ENCODE data around the gene TMEM174. TPM values are rescaled to one million over a fixed set of nuclear protein-coding genes. Genes with fewer than 3 reads are reported as not detected.

Gene TMEM174
- total and polyA plus RNA-seq, 8 donors: not detected

DNA sequence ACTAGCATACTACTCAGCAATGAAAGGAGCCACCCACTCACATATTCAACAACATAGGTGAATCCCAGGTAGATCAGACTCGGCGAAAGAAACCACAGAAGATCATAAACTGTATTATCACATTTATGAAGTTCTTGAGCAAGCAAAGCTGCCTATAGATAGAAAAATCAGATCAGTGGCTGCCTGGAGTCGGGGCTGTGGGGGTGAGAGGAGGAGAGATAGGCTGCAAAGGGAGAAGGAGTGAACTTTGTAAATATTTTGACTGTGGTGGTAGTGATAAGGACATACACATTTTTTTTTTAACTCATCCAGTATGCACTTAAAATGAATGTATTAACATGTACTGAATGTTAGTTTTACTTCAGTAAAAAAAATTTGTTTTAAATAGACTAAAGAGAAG, 23.5 kb upstream of the TMEM174 start:
- Histone ChIP-seq H3K36me3 (no peaks in the 10 kb centered on the region), H3K27ac (no peak overlapping the region), H3K4me1 (no peaks in the 10 kb centered on the region), H3K27me3 (no peaks in the 10 kb centered on the region), H3K9me3 (no peaks in the 10 kb centered on the region), H3K4me3 (no peak overlapping the region)
- TF ChIP-seq, protein P1, sequence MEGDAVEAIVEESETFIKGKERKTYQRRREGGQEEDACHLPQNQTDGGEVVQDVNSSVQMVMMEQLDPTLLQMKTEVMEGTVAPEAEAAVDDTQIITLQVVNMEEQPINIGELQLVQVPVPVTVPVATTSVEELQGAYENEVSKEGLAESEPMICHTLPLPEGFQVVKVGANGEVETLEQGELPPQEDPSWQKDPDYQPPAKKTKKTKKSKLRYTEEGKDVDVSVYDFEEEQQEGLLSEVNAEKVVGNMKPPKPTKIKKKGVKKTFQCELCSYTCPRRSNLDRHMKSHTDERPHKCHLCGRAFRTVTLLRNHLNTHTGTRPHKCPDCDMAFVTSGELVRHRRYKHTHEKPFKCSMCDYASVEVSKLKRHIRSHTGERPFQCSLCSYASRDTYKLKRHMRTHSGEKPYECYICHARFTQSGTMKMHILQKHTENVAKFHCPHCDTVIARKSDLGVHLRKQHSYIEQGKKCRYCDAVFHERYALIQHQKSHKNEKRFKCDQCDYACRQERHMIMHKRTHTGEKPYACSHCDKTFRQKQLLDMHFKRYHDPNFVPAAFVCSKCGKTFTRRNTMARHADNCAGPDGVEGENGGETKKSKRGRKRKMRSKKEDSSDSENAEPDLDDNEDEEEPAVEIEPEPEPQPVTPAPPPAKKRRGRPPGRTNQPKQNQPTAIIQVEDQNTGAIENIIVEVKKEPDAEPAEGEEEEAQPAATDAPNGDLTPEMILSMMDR (IDR thresholded peaks at IDR 0.05): no peak
- TF ChIP-seq POLR2AphosphoS5 (IDR thresholded peaks at IDR 0.05) (no peak), EP300 (IDR thresholded peaks at IDR 0.05) (no peak), POLR2A (IDR thresholded peaks at IDR 0.05) (no peak)
- no peak for DNase-seq
- 26 to 58% (median 35%) methylated on average over 3 of the region's 3 CpGs for WGBS, 5 donors
- intact Hi-C loops (cut with DNase I; ENCODE audit: low total_unique reads): no loop called here

DNA sequence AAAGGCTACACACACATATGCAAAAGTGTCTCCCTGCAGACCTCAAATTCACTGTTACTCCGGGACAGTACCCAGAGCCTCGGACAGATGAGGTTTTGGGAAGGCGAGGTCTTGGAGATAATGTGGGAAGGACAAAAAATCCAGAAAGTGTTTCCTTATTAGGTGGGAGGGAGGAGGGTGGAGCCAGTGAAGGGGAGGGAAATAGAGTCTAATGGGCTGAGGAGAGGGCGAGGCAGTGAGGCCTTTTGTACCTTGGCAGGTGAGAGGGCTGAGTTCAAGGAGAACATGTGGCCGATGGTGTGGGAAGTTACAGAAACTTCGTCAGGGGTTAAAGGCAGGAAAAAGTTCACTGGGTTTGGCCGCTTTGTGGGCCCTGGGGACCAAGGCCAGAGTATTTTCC, 22.1 kb upstream of the TMEM174 start:
- no peak for DNase-seq
- intact Hi-C loops (cut with DNase I; ENCODE audit: low total_unique reads): no loop called here
- H3K4me1 ChIP-seq: no peaks in the 10 kb centered on the region
- H3K4me3 ChIP-seq: no peak overlapping the region
- no peaks in the 10 kb centered on the region for H3K9me3 ChIP-seq
- TF ChIP-seq EP300 (IDR thresholded peaks at IDR 0.05) (no peak), POLR2A (IDR thresholded peaks at IDR 0.05) (no peak), POLR2AphosphoS5 (IDR thresholded peaks at IDR 0.05) (no peak)
- TF ChIP-seq, protein P1 (IDR thresholded peaks at IDR 0.05): no peak
- H3K36me3 ChIP-seq: no peaks in the 10 kb centered on the region
- WGBS, 5 donors: 63 to 71% (median 68%) methylated on average over 7 of the region's 7 CpGs
- no peak overlapping the region for H3K27ac ChIP-seq
- no peaks in the 10 kb centered on the region for H3K27me3 ChIP-seq

DNA sequence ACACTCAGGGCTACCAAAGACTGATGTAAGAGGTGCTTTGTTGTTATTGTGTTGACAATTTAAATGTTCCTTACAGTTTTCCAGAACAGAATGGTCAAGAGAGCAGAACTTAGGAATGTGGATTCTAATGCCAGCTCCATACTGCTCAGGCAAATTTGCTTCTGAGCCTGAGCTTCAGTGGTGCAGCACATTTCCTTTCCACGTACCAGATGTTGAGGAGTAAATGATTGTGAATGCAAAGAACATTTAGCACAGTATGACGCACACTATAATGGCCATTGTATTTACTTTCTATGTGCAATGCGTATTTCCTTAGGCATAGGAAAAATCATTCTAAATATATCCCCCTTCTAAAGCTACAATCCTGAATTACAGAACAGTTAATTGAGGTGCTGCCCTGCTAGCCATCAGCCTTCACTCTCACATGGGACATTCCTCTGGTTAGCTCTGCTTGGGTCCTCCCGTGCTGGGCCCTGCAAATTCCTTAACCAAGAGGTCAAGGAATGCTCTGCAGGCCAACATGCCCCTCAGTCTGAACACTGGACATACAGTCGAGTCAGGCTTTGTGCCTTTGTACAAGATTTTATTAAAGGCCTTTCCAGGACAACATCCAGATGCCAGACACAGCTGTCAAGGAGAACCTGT, 21.1 kb upstream of the TMEM174 start:
- WGBS, 5 donors: 69 to 81% (median 76%) methylated on average over 5 of the region's 5 CpGs
- DNase-seq: no peak
- Histone ChIP-seq H3K27me3 (peaks cover 0 to 8% (median 0%) of the 10 kb centered on the region in 3 donors), H3K27ac (no peak overlapping the region), H3K4me1 (no peaks in the 10 kb centered on the region), H3K36me3 (no peaks in the 10 kb centered on the region), H3K4me3 (no peak overlapping the region), H3K9me3 (no peaks in the 10 kb centered on the region)
- TF ChIP-seq POLR2A (IDR thresholded peaks at IDR 0.05): no peak
- TF ChIP-seq EP300 (IDR thresholded peaks at IDR 0.05): no peak
- TF ChIP-seq POLR2AphosphoS5 (IDR thresholded peaks at IDR 0.05): no peak
- TF ChIP-seq, protein P1 (IDR thresholded peaks at IDR 0.05): no peak
- intact Hi-C loops (cut with DNase I; ENCODE audit: low total_unique reads): no loop called here

DNA sequence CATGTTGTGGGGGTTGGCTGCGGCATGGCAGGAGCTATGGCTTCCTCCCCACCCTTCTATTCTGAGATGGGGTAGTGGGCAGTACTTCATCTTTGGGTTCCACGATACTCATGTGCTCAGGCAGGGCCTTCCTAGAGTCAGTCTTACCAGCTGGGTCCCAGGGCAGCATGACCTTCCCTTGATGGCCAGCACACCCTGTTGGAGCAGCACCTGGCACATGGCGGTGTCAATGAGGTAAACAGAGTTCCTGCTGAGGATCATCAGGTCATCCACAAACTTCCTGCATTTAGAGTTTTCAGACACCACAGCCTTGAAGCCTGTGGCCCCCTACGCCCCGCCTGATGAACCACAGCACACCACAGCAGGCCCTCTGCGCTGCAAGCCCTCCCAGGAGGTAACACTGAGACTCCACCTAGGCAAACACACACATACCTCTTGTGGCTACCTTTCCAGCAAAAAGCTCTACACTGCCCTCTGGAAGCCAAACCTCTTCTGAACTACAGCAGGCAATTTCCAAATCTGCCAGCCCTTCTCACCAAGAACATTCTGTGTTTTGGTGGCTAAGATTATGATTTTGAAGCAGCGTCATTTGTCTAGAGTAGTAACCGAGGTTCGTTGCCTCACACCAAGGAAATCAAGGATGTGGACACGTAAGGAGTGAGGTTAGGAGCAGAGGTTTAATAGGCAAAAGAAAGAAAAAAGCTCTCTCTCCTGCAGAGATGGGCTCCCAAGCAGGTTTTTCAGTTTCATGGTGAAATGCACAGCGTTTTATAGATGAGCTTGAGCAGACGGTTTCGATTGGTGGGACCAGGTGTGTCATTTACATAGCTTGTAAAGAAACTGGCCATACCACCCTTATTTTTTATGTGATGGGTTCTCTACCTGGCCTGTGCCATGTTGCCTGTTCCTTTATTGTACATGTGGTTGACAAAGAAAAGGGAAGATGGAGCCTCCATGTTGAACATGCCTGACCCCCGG, 20.3 kb upstream of the TMEM174 start:
- no peaks in the 10 kb centered on the region for H3K4me1 ChIP-seq
- WGBS, 5 donors: 67 to 84% (median 74%) methylated on average over 14 of the region's 14 CpGs
- TF ChIP-seq POLR2A (IDR thresholded peaks at IDR 0.05) (no peak), EP300 (IDR thresholded peaks at IDR 0.05) (no peak), POLR2AphosphoS5 (IDR thresholded peaks at IDR 0.05) (no peak)
- TF ChIP-seq, protein P1 (IDR thresholded peaks at IDR 0.05): no peak
- no peak overlapping the region for H3K4me3 ChIP-seq
- DNase-seq: peak in 1 of 2 donors; percentile 56
- no peaks in the 10 kb centered on the region for H3K9me3 ChIP-seq
- H3K27ac ChIP-seq: no peak overlapping the region
- H3K27me3 ChIP-seq: peaks cover 0 to 11% (median 0%) of the 10 kb centered on the region in 3 donors
- intact Hi-C loops (cut with DNase I; ENCODE audit: low total_unique reads): no loop called here
- H3K36me3 ChIP-seq: no peaks in the 10 kb centered on the region
